SHP77 (cell line): ENCODE data around the gene SLC23A2.

ENCODE experiments used
- DNase-seq, 2 experiments: peaks; one replicate each; lab custom pipeline; 2025; lab: John Stamatoyannopoulos, UW

SLC23A2 gene

GRCh38 chr20:4844751-4845465, 156.4 kb downstream of the SLC23A2 start:
- no peak for DNase-seq

DNA sequence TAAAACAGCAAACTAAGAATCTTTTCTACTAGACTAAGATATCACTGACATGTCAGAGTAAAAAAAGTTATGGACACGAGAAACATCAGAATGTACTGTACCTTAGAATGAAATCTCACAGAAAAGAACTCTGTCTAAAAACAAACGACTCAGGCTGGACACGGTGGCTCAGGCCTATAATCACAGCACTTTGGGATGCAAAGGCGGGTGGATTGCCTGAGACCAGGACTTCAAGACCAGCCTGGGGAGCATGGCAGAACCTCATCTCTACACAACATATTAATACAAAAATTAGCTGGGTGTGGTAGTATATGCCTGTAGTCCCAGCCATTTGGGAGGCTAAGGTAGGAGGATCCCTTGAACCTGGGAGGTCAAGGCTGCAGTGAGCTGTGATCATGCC, 157.0 kb downstream of the SLC23A2 start:
- no peak for DNase-seq

DNA sequence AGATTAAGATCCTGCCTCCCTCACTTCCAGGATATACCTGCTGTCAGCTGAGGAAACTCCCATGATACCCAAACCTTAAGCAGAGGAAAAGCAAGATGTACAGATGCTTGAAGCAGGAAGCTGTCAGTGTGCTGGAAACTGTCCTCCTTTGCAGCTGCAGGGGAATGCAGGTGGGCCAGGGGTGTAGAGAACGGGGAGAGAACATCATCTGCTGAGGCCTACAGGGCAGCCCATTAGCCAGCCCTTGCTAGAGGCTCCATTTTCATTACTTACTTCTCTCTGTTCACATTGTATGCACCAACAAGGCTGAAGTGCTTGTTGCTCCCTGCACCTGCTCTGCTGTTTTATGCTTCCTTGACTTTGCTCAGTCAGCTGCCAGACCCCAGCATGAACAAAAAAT, 160.5 kb downstream of the SLC23A2 start:
- peak; percentile 49 to 72 for DNase-seq

GRCh38 chr20:4838526-4838925, 162.8 kb downstream of the SLC23A2 start:
- DNase-seq: no peak

GRCh38 chr20:4837760-4838159, 163.6 kb downstream of the SLC23A2 start:
- no peak for DNase-seq

DNA sequence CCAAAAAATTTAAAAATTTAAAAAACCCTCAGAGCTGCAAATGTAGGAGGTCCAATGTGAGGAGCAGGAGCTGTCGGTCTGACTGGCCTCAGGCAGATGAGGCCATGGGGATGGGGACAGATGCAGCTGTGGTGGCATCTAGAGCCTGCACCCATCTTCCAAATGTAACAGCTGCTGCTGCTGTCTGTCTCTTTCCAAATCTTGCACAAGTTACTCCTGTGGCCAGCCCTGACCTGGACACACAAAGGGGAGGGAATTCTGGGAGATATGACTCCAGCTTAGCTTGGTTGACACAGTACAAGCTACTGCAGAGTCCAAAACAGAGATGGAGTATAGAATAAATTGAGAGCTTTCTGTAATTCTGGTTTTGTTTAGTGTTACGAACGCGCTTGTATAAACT, 164.4 kb downstream of the SLC23A2 start:
- DNase-seq: no peak

- DNase-seq: no peak
Observed at GRCh38 chr20:4836473-4836872, 164.8 kb downstream of the SLC23A2 start.

DNA sequence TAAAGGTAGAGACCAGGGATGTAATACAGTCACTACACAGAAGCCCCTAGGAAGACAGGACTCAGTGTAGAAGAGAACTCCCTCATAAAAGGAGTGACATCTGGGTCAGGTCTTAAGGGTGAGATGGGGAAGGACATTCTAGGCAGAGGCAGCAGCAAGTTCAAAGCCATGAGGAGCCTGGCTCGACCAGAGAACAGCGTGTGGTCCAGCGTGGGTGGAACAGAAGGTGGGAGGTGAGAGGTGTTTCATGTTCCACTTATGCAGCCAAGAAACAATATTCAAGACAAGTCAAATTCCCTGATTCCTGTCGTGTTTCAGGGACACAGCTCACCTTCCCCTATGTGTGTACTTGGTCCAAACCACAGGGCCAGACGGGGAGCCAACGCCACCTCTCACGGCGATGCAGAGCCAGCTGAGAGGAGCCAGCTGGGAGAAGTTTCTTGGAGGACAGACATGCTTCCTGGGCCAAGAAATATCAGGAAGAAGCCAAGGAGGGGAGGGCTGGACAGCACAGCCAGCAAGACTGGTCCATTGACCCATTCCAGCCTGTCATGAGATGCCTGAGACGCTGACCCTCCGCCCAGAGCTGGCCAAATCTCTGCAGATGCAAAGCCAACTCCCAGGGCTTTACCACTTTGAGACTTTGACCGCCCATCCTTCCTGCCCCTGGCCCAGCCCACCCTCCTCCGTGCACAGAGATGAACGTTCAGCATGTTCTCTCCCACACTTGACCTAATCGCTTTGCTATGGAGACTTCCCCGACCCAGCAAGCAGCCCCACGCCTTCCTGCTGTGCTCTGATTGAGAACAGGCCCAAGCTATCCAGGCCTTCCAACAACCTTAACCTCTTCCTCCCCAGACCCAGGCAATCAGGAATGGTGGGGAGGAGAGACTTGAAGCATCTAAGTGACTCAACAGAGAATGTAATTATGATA, 165.8 kb downstream of the SLC23A2 start:
- DNase-seq: no peak

DNA sequence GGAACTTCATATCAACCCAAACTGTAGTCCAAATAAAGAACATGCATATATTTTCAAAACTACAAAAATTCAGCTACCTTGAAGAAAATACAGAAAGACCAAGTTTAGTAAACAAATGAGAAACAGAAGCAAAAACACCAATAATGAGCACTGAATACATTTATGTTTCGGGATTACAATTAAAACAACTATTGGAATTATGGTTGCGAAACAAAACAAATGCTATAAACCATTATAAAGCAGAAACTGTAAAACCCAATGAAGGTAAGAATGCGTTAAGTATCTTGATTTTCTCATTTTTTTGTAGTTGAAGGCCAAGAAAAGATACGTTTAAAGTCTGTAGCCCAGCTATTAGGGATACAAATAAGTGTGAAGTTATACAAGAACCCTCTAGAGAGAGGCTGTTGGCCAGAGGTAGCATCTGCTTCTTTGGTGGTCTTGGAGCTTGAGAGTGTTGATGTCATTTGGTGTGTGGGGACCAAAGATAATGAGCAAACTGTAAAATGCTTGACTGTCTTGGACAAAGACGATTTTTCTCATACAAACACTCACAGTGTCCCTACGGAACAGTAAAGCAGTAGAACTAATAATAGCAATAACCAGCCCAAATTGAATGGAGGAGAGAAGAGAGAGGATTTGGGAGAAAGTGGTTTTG, 168.1 kb downstream of the SLC23A2 start:
- no peak for DNase-seq

GRCh38 chr20:4832469-4832868, 168.8 kb downstream of the SLC23A2 start:
- DNase-seq: no peak

DNA sequence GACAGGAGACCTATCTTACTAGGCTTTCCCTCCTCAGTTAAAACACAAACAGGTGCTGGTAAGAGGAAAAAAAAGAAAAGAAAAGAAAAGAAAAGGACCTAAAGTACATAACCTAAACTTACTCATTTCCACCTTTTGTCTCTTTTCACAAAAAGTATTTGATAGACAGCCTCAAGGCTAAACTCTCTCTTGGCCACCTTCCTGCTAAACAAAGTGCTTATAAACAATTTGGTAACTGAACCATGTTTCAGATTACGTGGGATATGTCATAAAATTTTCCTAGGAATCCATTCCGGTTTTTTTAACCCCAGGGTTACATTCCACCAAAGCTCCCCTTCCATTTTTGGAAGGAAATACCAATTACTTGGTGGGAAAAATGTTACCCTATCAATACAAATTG, 170.6 kb downstream of the SLC23A2 start:
- no peak for DNase-seq

DNA sequence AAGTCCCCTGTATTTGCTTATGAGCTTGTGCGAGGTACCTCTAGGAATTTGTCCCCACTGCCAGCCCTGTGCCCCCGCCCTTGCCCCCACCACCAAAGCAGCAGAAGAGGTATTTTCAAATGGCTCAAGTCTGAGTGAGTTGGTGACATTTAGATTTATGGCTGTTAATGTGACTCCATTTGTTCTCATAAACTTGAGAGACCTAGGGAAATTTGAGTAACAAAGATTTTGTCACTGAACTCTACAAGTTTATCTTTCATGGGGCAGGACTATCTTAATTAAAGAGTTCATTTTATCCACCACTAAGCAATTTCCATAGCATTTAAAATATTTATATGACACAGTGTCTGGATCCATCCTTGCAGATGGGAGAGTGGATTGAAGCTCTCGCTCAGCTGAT, 171.1 kb downstream of the SLC23A2 start:
- DNase-seq: no peak

- no peak for DNase-seq
Observed at GRCh38 chr20:4829514-4830215, 171.6 kb downstream of the SLC23A2 start.

GRCh38 chr20:4828830-4829513, 172.3 kb downstream of the SLC23A2 start:
- DNase-seq: no peak

GRCh38 chr20:4821590-4821989, 179.7 kb downstream of the SLC23A2 start:
- DNase-seq: no peak

DNA sequence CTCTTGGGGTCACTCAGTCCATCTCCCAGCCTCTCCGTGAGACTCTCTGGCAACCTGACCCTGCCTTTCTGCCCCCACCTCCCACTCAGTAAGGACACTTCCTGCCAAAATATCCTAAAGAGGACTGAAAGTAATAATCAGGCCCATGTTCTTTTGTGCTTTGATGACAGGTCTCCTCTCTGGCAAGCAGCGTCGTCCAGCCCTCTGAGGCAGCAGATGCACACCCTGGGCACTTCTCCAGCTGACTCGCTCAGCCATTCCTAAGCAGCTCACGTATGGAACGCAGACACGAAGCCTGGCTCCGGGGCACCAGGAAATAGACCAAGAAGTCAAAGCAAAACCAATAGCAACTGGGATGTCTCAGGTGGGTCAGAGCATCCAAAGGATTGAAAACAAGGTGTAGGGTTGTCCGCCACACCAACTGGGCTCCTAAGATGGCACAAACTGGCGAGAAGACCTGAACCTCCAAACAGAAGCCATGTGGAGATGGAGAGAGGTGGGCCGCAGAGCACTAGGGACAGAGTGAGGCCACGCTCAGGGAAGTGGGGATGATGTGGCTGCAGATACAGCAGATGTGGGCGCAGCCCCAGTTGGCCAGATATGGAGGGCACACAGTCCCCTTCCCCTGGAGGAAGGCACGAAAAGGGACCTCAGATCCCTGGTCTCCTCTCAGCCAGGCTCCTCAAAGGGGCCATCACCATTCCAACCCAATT, 180.3 kb downstream of the SLC23A2 start:
- no peak for DNase-seq

DNA sequence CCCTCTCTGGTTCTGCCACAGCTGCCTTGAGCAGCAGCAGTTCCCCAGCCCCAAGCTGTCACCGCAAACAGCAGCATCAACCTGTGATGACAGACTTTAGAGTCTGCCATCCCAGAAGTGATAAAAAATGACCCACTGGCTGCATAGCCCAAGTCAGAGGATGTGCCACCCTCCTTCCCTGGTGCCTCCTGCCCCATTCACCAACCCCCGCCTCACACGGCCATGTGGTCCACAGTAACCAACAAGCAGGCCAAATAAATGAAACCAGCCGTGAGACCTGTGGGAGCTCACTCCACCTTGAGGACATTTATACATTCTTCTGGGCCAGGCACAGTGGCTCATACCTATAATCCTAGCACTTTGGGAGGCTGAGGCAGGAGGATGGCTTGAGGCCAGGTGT, 181.4 kb downstream of the SLC23A2 start:
- no peak for DNase-seq

- DNase-seq: no peak
Observed at GRCh38 chr20:4817230-4817671, 184.1 kb downstream of the SLC23A2 start.

DNA sequence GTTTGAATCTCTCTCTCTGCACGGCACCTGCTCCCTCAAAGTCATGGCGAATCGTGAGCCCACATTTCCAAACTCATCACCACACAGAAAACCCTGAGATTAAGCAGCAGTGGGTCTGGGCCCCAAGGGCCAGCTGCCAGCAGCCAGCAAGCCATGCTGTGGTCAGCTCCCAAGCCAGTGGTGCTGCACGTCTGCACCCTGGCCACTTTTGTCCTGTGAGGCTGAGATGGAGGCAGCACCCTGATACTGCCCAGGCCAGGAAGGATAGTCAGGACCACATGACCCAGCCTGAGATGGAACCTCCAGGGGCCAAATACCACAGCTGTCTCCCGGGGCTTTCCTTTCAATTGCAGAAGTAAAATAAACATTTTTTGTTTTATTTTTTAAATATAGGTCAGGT, 185.7 kb downstream of the SLC23A2 start:
- DNase-seq: no peak

- DNase-seq: no peak
Observed at GRCh38 chr20:4814696-4815252, 186.5 kb downstream of the SLC23A2 start.
